Muscle of leg (tissue), 11 donors: ENCODE measurements around the gene ARFGAP2. TPM values are rescaled to one million over a fixed set of nuclear protein-coding genes. Genes with fewer than 3 reads are reported as not detected.

Experiments
- DNase-seq: peaks from one replicate; pipeline ENCODE4 v3.0.0; 2013
- H3K27ac ChIP-seq: one replicate; pipeline ENCODE4 v1.5.1; 2013; ENCODE audit warnings: mild to moderate bottlenecking, low read length, control low read depth
- H3K27me3 ChIP-seq: one replicate; pipeline ENCODE4 v1.6.1; 2013; ENCODE audit warnings: low read length; ENCODE audit not compliant: control insufficient read depth, insufficient read depth
- H3K36me3 ChIP-seq: one replicate; pipeline ENCODE4 v1.6.1; 2013; ENCODE audit warnings: low read length; ENCODE audit not compliant: control insufficient read depth, insufficient read depth
- H3K4me1 ChIP-seq: one replicate; pipeline ENCODE4 v1.6.1; 2013; ENCODE audit warnings: low read length; ENCODE audit not compliant: control insufficient read depth, insufficient read depth
- H3K4me3 ChIP-seq: one replicate; pipeline ENCODE4 v1.5.1; 2013; ENCODE audit warnings: low read length, control low read depth
- H3K9me3 ChIP-seq: replicated peaks from 2 replicates; pipeline ENCODE4 v1.6.1; 2013; ENCODE audit warnings: low read depth, low read length; ENCODE audit not compliant: control insufficient read depth
- WGBS: methylation state at CpG from one replicate; pipeline ENCODE4 v1.1.5; 2013; ENCODE audit warnings: missing lambda C conversion rate; ENCODE audit not compliant: insufficient coverage; 5-methylcytosine and 5-hydroxymethylcytosine counted together
- polyA plus RNA-seq, 8 donors: library from polyadenylated mRNA; unstranded; fragments of 120-200 nt; gene quantifications; one replicate each; pipeline versions ENCODE4 v1.2.1 to v1.2.3, GENCODE V29; 2013; ENCODE audit warnings: inconsistent platforms in 1 of 8, low replicate concordance in 1 of 8; ENCODE audit not compliant: insufficient read length in 8 of 8, insufficient read depth in 1 of 8
- total RNA-seq: library from RNA; stranded (reverse); fragments of 120-200 nt; gene quantifications from one replicate; pipeline ENCODE4 v1.2.4, GENCODE V29; 2013

ARFGAP2 gene
- total and polyA plus RNA-seq, 9 donors: 59.8 to 91.0 (median 74.8) TPM

- DNase-seq: peak; percentile 97
- WGBS: 40% methylated on average over 1 of the region's 1 CpG
- no peak overlapping the region for H3K4me3 ChIP-seq
- H3K36me3 ChIP-seq: peaks cover 7% of the 10 kb centered on the region
- H3K4me1 ChIP-seq: peaks cover 45% of the 10 kb centered on the region
- H3K27ac ChIP-seq: peak overlapping the region; percentile 99
- no peaks in the 10 kb centered on the region for H3K9me3 ChIP-seq
- peaks cover 22% of the 10 kb centered on the region for H3K27me3 ChIP-seq
These were observed 11.6 kb upstream of the ARFGAP2 start for GRCh38 chr11:47188259-47188658.

- Histone ChIP-seq H3K27ac (peak overlapping the region; percentile 99), H3K36me3 (peaks cover 7% of the 10 kb centered on the region), H3K4me3 (peak overlapping the region; percentile 66), H3K9me3 (no peaks in the 10 kb centered on the region), H3K27me3 (peaks cover 22% of the 10 kb centered on the region), H3K4me1 (peaks cover 46% of the 10 kb centered on the region)
- DNase-seq: no peak
- 16% methylated on average over 3 of the region's 5 CpGs for WGBS
These were observed 11.0 kb upstream of the ARFGAP2 start for GRCh38 chr11:47187723-47188122.

DNA sequence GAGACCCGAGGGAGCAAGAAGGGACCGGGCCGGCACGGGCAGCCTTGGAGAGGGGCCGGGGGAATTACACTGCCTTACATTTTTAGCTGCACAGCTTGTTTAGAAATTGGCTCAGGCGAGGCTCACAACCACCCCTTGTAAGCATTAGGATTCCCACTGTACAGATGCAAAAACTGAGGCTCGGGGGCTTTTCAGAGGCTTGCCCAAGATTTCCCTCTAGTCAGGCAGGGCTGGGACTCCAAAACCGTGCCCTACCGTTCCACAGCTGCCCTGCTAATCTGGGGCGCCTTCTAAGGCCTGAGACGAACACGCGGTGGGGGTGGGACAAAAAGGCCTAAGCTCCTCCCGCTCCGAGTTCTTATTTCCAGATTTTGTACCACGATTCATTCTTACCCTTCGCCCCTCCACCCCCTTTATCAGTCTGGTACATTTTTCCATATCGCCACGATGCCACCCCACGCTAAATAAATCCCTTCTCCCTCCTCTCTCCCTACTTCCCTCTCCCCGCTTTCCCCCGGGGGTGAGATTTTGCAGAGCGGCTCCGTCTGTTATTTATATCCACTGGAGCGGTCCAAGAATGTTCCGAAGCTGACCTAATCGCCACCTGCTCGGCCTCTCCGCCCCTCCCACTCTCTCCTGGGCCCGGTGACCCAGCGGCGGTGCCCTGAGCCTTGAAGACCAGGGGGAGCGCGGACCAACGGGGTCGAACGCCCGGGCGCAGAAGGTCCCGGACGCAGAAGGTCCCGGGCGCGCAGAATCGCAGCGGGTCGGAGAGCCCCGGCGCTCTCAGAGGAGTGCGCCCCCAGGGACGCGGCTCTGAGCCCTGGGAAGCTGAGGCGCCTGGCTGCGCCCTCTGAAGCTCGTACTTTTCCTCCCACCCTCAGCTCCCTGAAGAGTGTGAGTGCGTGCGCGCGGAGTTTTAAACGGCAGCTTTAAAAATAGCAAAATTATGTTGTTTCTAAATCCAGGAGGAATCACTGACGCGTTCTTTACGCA lies 10.3 kb upstream of the ARFGAP2 start:
- H3K27ac ChIP-seq: peak overlapping the region; percentile 99
- peaks cover 22% of the 10 kb centered on the region for H3K27me3 ChIP-seq
- H3K9me3 ChIP-seq: no peaks in the 10 kb centered on the region
- peak; percentile 94 for DNase-seq
- H3K4me3 ChIP-seq: peak overlapping the region; percentile 66
- 1% methylated on average over 62 of the region's 63 CpGs for WGBS
- H3K36me3 ChIP-seq: peaks cover 7% of the 10 kb centered on the region
- peaks cover 46% of the 10 kb centered on the region for H3K4me1 ChIP-seq

DNA sequence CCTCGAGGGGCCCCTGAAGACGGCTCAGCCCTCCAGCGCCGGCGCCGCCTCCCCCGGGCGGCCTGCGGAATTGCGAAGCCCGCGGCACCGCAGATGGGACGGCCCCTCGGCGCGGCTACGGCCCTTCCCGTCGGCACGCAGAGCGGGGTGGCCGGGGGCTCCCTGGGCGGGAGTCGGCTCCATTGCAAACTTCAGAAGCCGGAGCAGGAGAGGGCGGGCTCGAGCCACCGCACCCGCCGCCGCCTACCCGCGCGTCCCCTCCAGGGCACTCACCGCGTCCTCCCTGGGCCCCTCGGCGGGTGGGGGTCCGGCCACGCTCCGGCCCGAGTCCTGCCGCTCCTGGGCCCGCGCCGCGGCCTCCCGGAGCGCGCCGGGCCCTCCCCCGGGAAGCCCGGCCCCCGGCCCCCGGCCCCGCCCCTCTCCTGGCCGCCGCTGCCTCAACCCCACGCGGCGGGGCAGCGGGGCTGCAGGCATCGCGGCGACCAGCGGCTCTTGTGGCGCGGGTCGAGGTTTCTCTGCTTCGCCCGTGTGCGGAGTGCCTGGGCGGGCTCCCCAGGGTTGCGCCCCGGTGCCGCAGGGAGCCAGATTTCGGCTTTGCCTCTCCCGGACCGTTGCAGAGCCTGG lies 9.5 kb upstream of the ARFGAP2 start, which contains the start of gene PACSIN3:
Gene PACSIN3 (minus strand): TSS at position 359 of the 624 bp plus-strand sequence. CDS start 3,707 bp downstream, outside the sequence.
- H3K9me3 ChIP-seq: no peaks in the 10 kb centered on the region
- under 1% methylated on average over 80 of the region's 80 CpGs for WGBS
- H3K36me3 ChIP-seq: peaks cover 12% of the 10 kb centered on the region
- H3K4me3 ChIP-seq: peak within 1 kb of the TSS; percentile 66
- H3K27ac ChIP-seq: peak within 1 kb of the TSS; percentile 99
- peaks cover 48% of the 10 kb centered on the region for H3K4me1 ChIP-seq
- DNase-seq: no peak
- peaks cover 22% of the 10 kb centered on the region for H3K27me3 ChIP-seq

DNA sequence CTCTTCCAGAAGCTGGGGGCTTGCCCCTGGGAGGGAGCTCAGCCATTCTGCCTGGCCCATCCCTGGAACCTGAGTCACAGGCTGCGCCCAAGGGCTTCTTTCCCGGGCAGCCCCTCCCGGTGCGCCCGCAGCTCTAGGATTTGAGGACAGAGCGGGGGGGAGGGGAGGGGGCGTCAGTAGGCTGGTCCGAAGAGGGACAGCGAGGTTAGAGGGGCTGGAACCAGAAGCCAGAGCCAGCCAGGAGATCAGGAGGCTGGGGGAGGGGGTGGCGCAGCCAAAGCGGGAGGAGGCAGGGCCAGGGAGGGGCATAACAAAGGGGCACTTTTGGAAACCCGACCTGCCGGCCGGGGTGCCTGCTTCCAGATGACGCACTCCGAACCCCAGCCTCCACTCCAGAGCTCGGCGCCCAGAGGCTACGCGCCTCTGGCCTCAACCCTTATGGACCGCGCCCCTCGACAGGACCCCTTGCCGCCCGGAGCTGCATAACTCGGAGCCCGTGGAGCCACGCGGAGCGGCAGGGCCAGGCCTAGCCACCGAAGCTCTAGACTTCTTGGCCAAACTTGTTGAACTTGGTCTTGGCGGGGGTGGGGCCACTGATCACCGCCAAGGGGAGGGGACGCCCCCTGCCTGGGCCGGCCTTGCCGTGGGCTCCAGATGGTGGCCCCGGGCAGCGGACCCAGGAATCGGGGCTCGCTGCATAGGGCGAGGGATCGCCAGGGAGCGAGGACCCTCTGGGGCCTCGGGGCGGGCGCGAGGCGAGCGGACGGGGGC lies 8.8 kb upstream of the ARFGAP2 start:
- Histone ChIP-seq H3K27me3 (peaks cover 22% of the 10 kb centered on the region), H3K9me3 (no peaks in the 10 kb centered on the region), H3K4me1 (peaks cover 52% of the 10 kb centered on the region), H3K27ac (peak overlapping the region; percentile 95), H3K36me3 (peaks cover 18% of the 10 kb centered on the region), H3K4me3 (peak overlapping the region; percentile 66)
- WGBS: 2% methylated on average over 44 of the region's 50 CpGs
- DNase-seq: peak; percentile 84

GRCh38 chr11:47184711-47185304 lies 8.1 kb upstream of the ARFGAP2 start:
- peaks cover 22% of the 10 kb centered on the region for H3K27me3 ChIP-seq
- 32% methylated on average over 12 of the region's 13 CpGs for WGBS
- H3K9me3 ChIP-seq: no peaks in the 10 kb centered on the region
- peak overlapping the region; percentile 66 for H3K4me3 ChIP-seq
- peaks cover 25% of the 10 kb centered on the region for H3K36me3 ChIP-seq
- H3K4me1 ChIP-seq: peaks cover 59% of the 10 kb centered on the region
- DNase-seq: no peak
- H3K27ac ChIP-seq: peak overlapping the region; percentile 95

GRCh38 chr11:47183969-47184368 lies 7.3 kb upstream of the ARFGAP2 start:
- H3K27me3 ChIP-seq: peaks cover 22% of the 10 kb centered on the region
- DNase-seq: peak; percentile 71
- H3K27ac ChIP-seq: peak overlapping the region; percentile 95
- WGBS: 85% methylated on average over 6 of the region's 7 CpGs
- peak overlapping the region; percentile 66 for H3K4me3 ChIP-seq
- H3K4me1 ChIP-seq: peaks cover 63% of the 10 kb centered on the region
- no peaks in the 10 kb centered on the region for H3K9me3 ChIP-seq
- H3K36me3 ChIP-seq: peaks cover 33% of the 10 kb centered on the region

DNA sequence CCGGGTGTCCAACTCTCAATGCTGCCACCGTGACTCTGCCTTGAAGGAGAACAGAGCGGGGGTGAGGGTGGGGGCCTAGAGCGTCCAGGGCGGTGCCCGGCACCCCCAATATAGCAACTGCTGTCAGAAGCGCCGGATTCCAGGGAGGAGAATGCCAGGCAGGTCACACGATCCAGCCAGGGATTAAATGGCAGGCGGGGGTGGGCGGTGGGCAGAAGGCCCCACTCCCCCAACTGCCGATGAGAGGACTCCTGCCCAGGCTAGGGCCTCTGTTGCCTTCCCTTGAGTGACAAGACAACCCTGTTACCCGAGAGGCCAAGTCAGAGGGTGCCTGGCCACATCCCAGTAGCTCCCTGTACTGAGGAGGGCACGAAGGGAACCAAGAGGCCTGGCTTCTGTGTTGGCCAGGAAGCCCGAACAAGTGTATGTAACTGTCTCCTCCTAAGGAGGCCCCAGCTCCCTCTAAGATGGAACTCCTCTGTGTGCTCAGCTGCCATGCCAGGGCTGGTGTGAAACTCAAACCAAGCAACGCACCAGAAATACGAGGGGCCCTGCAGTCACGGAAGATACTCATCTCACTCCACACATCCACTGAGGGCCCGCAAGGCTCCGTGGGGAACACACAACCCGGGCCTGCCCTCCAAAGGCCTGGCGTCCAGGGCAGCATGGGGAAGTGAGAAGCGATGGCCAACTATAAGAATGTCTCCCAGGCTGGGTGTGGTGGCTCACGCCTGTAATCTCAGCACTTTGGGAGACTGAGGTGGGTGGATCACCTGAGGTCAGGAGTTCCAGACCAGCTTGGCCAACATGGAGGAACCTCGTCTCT lies 6.6 kb upstream of the ARFGAP2 start:
- Histone ChIP-seq H3K27me3 (peaks cover 22% of the 10 kb centered on the region), H3K27ac (peak overlapping the region; percentile 95), H3K36me3 (peaks cover 40% of the 10 kb centered on the region), H3K4me3 (peak overlapping the region; percentile 17), H3K9me3 (no peaks in the 10 kb centered on the region), H3K4me1 (peaks cover 65% of the 10 kb centered on the region)
- peak; percentile 78 for DNase-seq
- WGBS: 88% methylated on average over 18 of the region's 25 CpGs

- WGBS: 91% methylated on average over 11 of the region's 17 CpGs
- Histone ChIP-seq H3K27me3 (peaks cover 17% of the 10 kb centered on the region), H3K4me3 (peak overlapping the region; percentile 49), H3K36me3 (peaks cover 47% of the 10 kb centered on the region), H3K27ac (peak overlapping the region; percentile 93), H3K4me1 (peaks cover 65% of the 10 kb centered on the region), H3K9me3 (no peaks in the 10 kb centered on the region)
- DNase-seq: no peak
These were observed 5.7 kb upstream of the ARFGAP2 start for GRCh38 chr11:47182380-47182779.
